HG03103 (cell line): Measurements from ENCODE around the gene NXT2.
A peak's percentile ranks its signal among the peaks of the same experiment; 100 is the strongest.
"Not testable (repeated sequence)": the region's sequence is repeated elsewhere in the genome, so short reads cannot be mapped to it uniquely, and the experiment has no call there.

Experiments
- ATAC-seq: cut with Tn5 transposase; IDR thresholded peaks from one replicate; pipeline ENCODE4 v1.9.1; 2021; ENCODE audit warnings: low read depth; ENCODE audit not compliant: unreplicated experiment

NXT2 gene

GRCh38 chrX:109536439-109537323, at the start of gene NXT2:
Gene NXT2 (plus strand): TSS chrX:109536844. CDS start chrX:109537007, 163 bp downstream.
- ATAC-seq = peak; percentile 96

- peak; percentile 78 for ATAC-seq
Observed at GRCh38 chrX:109487640-109488039, 49.0 kb upstream of the NXT2 start.

- no peak for ATAC-seq
Observed at GRCh38 chrX:109489174-109489573, 47.5 kb upstream of the NXT2 start.

- ATAC-seq = no peak
Observed at GRCh38 chrX:109498434-109498833, 38.2 kb upstream of the NXT2 start.

- ATAC-seq = no peak
Observed at GRCh38 chrX:109501176-109501575, 35.5 kb upstream of the NXT2 start.

DNA sequence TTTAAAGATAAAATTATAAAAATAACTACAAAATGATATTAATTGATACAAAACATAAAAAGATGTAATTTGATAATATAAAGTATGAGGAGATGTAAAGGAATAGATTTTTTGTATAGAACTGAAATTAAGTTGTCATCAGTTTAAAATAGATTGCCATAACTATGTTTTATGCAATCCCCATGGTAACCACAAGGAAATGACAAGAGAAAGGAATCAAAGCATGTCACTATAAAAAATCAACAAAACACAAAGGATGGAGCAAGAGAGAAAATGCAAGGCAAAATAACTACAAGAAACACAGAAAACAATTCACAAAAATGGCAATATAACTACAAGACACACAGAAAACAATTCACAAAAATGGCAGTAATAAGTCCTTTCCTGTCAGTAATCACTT, 27.7 kb upstream of the NXT2 start:
- ATAC-seq = no peak

DNA sequence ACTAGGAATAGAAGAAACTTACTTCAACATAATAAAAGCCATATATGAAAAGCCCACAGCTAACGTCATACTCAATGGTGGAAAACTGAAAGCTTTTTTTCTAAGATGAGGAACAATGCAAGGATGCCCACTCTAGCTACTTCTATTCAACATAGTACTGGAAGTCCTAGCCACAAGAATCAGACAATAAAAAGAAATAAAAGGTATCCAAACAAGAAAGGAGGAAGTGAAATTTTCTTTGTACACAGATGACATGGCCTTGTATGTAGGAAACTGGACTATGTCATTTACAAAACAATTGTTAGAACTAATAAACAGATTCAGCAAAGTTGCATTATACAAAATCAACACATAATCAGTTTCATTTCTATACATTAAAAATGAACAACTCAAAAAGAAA, 25.5 kb upstream of the NXT2 start:
- no peak for ATAC-seq

DNA sequence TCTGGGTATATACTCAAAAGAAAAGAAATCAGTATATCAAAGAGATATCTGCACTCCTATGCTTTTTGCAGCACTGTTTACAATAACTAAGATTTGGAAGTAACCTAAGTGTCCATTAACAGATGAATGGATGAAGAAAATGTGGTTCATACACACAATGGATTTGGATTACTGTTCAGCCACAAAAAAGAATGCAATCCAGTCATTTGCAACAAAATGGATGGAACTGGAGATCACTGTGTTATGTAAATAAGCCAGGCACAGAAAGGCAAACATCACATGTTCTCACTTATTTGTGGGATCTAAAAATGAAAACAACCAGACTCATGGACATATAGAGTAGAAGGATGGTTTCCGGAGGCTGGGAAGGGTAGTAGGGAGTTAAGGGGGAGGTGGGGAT, 17.6 kb upstream of the NXT2 start:
- ATAC-seq = no peak

DNA sequence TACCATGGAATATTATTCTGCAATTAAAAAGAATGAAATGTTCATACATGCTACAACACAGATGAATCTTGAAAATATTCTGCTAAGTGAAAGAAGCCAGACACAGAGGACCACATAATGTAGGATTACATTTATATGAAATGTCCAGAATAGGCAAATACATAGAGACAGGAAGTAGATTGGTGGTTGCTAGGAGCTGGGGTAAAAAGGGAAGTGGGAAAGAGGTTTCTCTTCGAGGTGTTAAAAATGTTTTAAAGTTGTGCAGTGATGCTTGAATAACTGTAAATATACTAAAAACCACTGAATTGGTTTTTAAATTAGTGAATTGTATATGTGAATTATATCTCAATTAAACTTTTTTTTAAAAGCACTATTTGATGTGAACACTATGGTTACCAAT, 3.6 kb upstream of the NXT2 start:
- no peak for ATAC-seq

DNA sequence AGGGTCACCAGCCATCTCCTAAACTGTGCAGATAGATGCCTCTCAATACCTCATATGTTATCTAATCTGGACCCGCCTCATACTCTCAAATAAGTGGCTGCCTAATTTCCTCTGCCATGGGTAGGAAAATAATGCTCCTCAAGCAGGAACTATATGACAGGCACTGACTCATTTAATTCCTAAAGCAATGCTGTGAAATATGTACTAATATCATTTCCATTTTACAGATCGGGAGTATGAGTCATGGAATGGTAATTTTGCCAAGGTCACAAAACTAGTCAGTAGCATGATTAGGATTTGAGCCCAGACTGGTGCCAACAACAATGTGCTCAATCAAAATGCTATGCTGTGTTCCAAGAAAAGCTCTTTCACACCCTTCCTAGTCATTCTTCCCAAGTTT, 3.0 kb upstream of the NXT2 start:
- ATAC-seq = no peak

DNA sequence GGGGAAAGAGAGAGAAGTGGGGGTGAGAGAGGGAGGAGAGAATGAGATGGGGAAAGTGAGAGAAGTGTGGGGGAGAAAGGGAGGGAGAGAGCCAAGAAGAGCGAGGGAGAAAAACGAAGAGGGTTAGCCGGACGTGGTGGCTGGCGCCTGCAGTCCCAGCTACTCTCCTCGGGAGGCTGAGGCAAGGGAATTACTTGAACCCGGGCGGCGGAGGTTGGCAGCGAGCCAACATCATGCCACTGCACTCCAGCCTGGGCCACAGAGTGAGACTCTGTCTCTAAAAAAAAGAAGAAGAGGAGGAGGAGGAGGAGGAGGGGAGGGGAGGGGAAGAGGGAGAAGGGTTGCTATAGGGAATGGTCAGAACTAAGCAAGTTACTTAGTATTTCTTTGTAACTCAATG, 1.7 kb upstream of the NXT2 start:
- ATAC-seq = no peak

DNA sequence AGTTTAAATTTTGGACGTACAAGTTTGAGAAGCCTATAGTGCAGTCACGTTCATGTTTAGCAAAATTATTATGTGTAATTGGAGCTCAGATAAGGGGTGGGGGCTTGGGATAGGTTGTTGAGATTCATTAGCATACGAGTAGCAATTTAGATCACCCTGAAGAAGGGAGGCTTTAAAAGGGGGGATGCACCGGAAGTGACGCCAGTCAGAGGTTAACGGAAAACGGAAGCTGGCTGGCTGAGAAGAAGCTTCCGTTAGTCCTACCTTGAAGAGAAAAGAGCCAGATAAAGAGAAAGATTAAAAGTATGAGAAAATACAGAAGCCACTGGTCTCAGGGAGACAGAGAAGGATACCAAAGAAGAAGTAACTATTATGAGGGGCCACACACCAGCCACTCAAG, 1.1 kb upstream of the NXT2 start:
- ATAC-seq = no peak

GRCh38 chrX:109537324-109537665, 651 bp downstream of the NXT2 start:
- no peak for ATAC-seq

DNA sequence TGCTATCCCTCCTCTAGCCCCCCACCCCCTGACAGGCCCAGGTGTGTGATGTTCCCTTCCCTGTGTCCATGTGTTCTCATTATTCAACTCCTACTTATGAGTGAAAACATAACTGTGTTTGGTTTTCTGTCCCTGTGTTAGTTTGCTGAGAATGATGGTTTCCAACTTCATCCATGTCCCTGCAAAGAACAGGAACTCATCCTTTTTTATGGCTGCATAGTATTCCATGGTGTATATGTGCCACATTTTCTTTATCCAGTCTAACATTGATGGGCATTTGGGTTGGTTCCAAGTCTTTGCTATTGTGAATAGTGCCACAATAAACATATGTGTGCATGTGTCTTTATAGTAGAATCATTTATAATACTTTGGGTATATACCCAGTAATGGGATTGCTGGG, 2.4 kb downstream of the NXT2 start:
- ATAC-seq = not testable (repeated sequence)

DNA sequence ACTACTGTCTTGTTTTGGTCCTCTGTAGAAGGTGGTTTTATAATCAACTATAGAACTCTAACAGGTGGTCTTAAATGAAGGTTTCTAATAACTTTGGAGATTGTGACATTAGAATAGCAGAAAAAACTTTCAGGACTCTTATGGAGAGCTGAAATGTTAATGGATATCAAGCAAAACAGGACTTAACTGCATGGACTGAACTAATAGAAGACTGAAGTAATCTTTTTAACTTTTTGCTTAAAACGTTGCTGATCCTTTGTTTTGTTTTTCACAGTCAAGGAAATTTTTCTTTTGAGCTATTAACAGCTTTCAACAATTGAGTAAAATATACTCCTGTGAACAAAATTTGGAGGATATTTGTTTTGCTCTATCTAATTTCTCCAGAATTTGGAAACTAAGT, 17.2 kb downstream of the NXT2 start:
- no peak for ATAC-seq

DNA sequence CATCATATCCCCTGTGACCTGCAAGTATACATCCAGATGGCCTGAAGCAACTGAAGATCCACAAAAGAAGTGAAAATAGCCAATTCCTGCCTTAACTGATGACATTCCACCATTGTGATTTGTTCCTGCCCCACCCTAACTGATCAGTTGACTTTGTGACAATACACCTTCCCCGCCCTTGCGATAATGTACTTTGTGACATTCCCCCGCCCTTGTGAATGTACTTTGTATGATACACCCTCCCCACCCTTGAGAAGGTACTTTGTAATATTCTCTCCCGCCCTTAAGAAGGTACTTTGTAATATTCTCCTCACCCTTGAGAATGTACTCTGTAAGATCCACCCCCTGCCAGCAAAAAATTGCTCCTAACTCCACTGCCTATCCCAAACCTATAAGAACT, 39.4 kb downstream of the NXT2 start:
- ATAC-seq = not testable (repeated sequence)

DNA sequence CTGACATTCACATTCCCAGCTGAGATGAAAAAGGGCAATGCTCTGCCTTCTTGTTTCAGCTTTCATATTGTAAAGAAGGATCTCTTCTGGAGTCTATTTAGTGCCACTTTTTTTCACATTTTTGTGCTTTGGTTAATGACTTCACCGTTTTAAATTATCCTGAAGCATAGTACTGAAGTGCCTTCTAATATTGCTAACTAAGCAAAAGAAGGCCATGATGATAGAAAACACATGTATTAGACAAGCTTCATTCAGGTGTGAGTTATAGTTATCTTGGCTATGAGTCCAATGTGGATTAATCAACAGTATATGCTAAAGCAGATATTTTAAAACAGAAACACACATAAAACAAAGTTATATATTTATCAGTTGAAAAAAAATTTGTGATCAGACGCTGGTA, 40.4 kb downstream of the NXT2 start:
- no peak for ATAC-seq

- ATAC-seq = no peak
Observed at GRCh38 chrX:109578916-109579315, 42.3 kb downstream of the NXT2 start.

- no peak for ATAC-seq
Observed at GRCh38 chrX:109585488-109585887, 48.8 kb downstream of the NXT2 start.

DNA sequence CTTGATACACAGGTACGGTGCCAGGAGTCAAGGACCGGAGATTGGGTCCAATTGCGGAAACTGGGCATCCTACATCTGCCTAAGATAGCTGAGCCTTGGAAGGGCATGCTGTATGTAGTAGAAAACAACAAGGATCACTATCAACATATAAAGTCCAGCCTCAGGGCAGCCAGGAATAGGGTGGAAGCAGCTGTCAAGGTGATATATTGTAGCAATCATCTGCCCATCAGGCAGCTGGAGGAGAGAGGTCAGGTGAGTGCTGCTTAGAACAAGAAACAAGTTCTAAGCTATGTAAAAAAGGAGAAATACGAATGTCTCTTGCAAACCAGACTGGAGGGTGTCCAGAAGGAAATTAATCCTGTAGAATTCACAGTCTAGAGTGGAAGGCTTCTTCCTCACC, 53.5 kb downstream of the NXT2 start:
- ATAC-seq = no peak
